H9 (cell line): ENCODE results near the gene YES1. TPM values are rescaled to one million over a fixed set of nuclear protein-coding genes. Genes with fewer than 3 reads are reported as not detected.

Source experiments
- DNase-seq: peaks from one replicate; pipeline ENCODE4 v3.0.0-alpha.2; 2017
- H2AFZ ChIP-seq: one replicate; pipeline ENCODE4 v1.6.1; 2013; ENCODE audit warnings: mild to moderate bottlenecking, low read length, control low read depth, moderate library complexity
- H2AK5ac ChIP-seq: 2 replicates; pipeline ENCODE4 v1.6.1; 2013; ENCODE audit warnings: low read length, control low read depth, mixed read lengths; ENCODE audit not compliant: insufficient read length
- H2BK120ac ChIP-seq: one replicate; pipeline ENCODE4 v1.6.1; 2013; ENCODE audit warnings: low read depth, mild to moderate bottlenecking, low read length, control low read depth, inconsistent platforms; ENCODE audit not compliant: poor library complexity, severe bottlenecking
- H2BK12ac ChIP-seq: 2 replicates; pipeline ENCODE4 v1.6.1; 2013; ENCODE audit warnings: low read length, control low read depth, mixed read lengths, low read depth; ENCODE audit not compliant: insufficient read length
- H2BK15ac ChIP-seq: 2 replicates; pipeline ENCODE4 v1.6.1; 2013; ENCODE audit warnings: low read depth, low read length, control low read depth
- H2BK20ac ChIP-seq: one replicate; pipeline ENCODE4 v1.6.1; 2013; ENCODE audit warnings: low read depth, mild to moderate bottlenecking, low read length, control low read depth, inconsistent platforms; ENCODE audit not compliant: poor library complexity, severe bottlenecking
- H2BK5ac ChIP-seq: 2 replicates; pipeline ENCODE4 v1.6.1; 2013; ENCODE audit warnings: low read length, control low read depth, mixed read lengths; ENCODE audit not compliant: insufficient read length
- H3K14ac ChIP-seq: 2 replicates; pipeline ENCODE4 v1.6.1; 2013; ENCODE audit warnings: low read length, control low read depth; ENCODE audit not compliant: insufficient read depth
- H3K18ac ChIP-seq: 2 replicates; pipeline ENCODE4 v1.6.1; 2013; ENCODE audit warnings: low read depth, mild to moderate bottlenecking, mixed read lengths, low read length, control low read depth; ENCODE audit not compliant: insufficient read length
- H3K23ac ChIP-seq: 2 replicates; pipeline ENCODE4 v1.6.1; 2013; ENCODE audit warnings: low read length, control low read depth, mixed read lengths, low read depth; ENCODE audit not compliant: insufficient read length
- H3K23me2 ChIP-seq: 2 replicates; pipeline ENCODE4 v1.6.1; 2013; ENCODE audit warnings: low read depth, mild to moderate bottlenecking, mixed read lengths, low read length, control low read depth; ENCODE audit not compliant: insufficient read length, poor library complexity, severe bottlenecking
- H3K27ac ChIP-seq: 2 replicates; pipeline ENCODE4 v1.5.1; 2013; ENCODE audit warnings: low read length, control low read depth, mixed read lengths, low read depth; ENCODE audit not compliant: insufficient read length
- H3K27me3 ChIP-seq: 2 replicates; pipeline ENCODE4 v1.6.1; 2013; ENCODE audit warnings: low read length, control low read depth, inconsistent platforms; ENCODE audit not compliant: insufficient read depth
- H3K4ac ChIP-seq: 2 replicates; pipeline ENCODE4 v1.6.1; 2013; ENCODE audit warnings: low read depth, mild to moderate bottlenecking, control low read depth, inconsistent platforms, low read length, moderate library complexity
- H3K4me1 ChIP-seq: 2 replicates; pipeline ENCODE4 v1.6.1; 2013; ENCODE audit warnings: low read length, control low read depth, inconsistent platforms; ENCODE audit not compliant: insufficient read depth
- H3K4me2 ChIP-seq: 2 replicates; pipeline ENCODE4 v1.6.1; 2013; ENCODE audit warnings: low read length, control low read depth, mixed read lengths; ENCODE audit not compliant: insufficient read length, insufficient read depth
- H3K56ac ChIP-seq: 2 replicates; pipeline ENCODE4 v1.6.1; 2013; ENCODE audit warnings: low read depth, mild to moderate bottlenecking, mixed read lengths, low read length, control low read depth; ENCODE audit not compliant: insufficient read length
- H3K79me1 ChIP-seq: 2 replicates; pipeline ENCODE4 v1.6.1; 2013; ENCODE audit warnings: low read depth, mild to moderate bottlenecking, moderate library complexity, low read length, control low read depth, inconsistent platforms; ENCODE audit not compliant: insufficient read depth, poor library complexity, severe bottlenecking
- H3K79me2 ChIP-seq: 2 replicates; pipeline ENCODE4 v1.6.1; 2013; ENCODE audit warnings: low read length, control low read depth, inconsistent platforms; ENCODE audit not compliant: insufficient read depth
- H3K9ac ChIP-seq: 2 replicates; pipeline ENCODE4 v1.6.1; 2013; ENCODE audit warnings: low read length, control low read depth, mixed read lengths; ENCODE audit not compliant: insufficient read length; ENCODE audit errors: extremely low read depth
- H3K9me3 ChIP-seq: one replicate; pipeline ENCODE4 v1.6.1; 2013; ENCODE audit warnings: low read depth, low read length, inconsistent platforms; ENCODE audit not compliant: control insufficient read depth
- H3T11ph ChIP-seq: one replicate; pipeline ENCODE4 v1.6.1; 2013; ENCODE audit warnings: mild to moderate bottlenecking, low read length, control low read depth, inconsistent platforms
- H4K20me1 ChIP-seq: one replicate; pipeline ENCODE4 v1.6.1; 2013; ENCODE audit not compliant: control insufficient read depth, insufficient read length, insufficient read depth
- H4K5ac ChIP-seq: 2 replicates; pipeline ENCODE4 v1.6.1; 2013; ENCODE audit warnings: low read depth, mild to moderate bottlenecking, mixed read lengths, low read length, control low read depth; ENCODE audit not compliant: insufficient read length
- H4K8ac ChIP-seq: replicated peaks from 2 replicates; pipeline ENCODE4 v1.6.1; 2013; ENCODE audit warnings: low read length, control low read depth, mixed read lengths, low read depth; ENCODE audit not compliant: insufficient read length
- H4K91ac ChIP-seq: 2 replicates; pipeline ENCODE4 v1.6.1; 2013; ENCODE audit warnings: low read depth, mild to moderate bottlenecking, moderate library complexity, mixed read lengths, low read length, control low read depth; ENCODE audit not compliant: insufficient read length
- H3K27ac Mint-ChIP-seq, 3 experiments: 2 replicates in 2 of 3; 3 replicates in 1 of 3; pipeline ENCODE4 v1.8.0; 2020 to 2021; ENCODE audit warnings: mixed read lengths in 3 of 3, mild to moderate bottlenecking in 1 of 3, moderate library complexity in 1 of 3
- H3K27me3 Mint-ChIP-seq: 2 replicates; pipeline ENCODE4 v1.8.0; 2021; ENCODE audit warnings: low read depth, mild to moderate bottlenecking, moderate library complexity, mixed read lengths
- H3K36me3 Mint-ChIP-seq, 3 experiments: 2 replicates in 2 of 3; 3 replicates in 1 of 3; pipeline ENCODE4 v1.8.0; 2020 to 2021; ENCODE audit warnings: low read depth in 3 of 3, mixed read lengths in 3 of 3; ENCODE audit not compliant: insufficient read depth in 1 of 3
- H3K4me1 Mint-ChIP-seq, 2 experiments: 2 replicates each; pipeline ENCODE4 v1.8.0; 2020; ENCODE audit warnings: mixed read lengths in 2 of 2
- H3K4me3 Mint-ChIP-seq, 2 experiments: 2 replicates in 1 of 2; 3 replicates in 1 of 2; pipeline ENCODE4 v1.8.0; 2020 to 2021; ENCODE audit warnings: mild to moderate bottlenecking in 2 of 2, mixed read lengths in 2 of 2, moderate library complexity in 1 of 2
- H3K9me3 Mint-ChIP-seq, 2 experiments: 2 replicates in 1 of 2; 3 replicates in 1 of 2; pipeline ENCODE4 v1.8.0; 2020; ENCODE audit warnings: mild to moderate bottlenecking in 2 of 2, mixed read lengths in 2 of 2, moderate library complexity in 1 of 2
- CTCF ChIP-seq: fragments of 200-600 bp; sonication (generic); conservative IDR thresholded peaks from 3 replicates; pipeline ENCODE4 v1.8.0; 2021; ENCODE audit warnings: antibody characterized with exemption, mild to moderate bottlenecking
- WGBS: extraction: QIAGEN DNeasy Blood & Tissue Kit; methylation state at CpG from one replicate; pipeline ENCODE4 v1.1.7; 2013; ENCODE audit warnings: missing lambda C conversion rate, low lambda C conversion rate, mixed read lengths; ENCODE audit not compliant: insufficient read length; ENCODE audit errors: extremely low coverage; 5-methylcytosine and 5-hydroxymethylcytosine counted together
- total RNA-seq: library from RNA; stranded (reverse); gene quantifications from 2 replicates; pipeline ENCODE4 v1.2.1, GENCODE V29; 2021

YES1 gene
- total RNA-seq, 1 experiment from 2014 or later: 86.9 TPM

- Histone ChIP-seq H3T11ph (no peak overlapping the region), H3K9ac (no peak overlapping the region), H3K4me1 (no peaks in the 10 kb centered on the region), H2BK5ac (no peak overlapping the region), H2BK120ac (no peak overlapping the region), H2BK15ac (no peak overlapping the region), H3K23me2 (no peaks in the 10 kb centered on the region), H3K27ac (no peak overlapping the region), H3K27me3 (no peaks in the 10 kb centered on the region), H3K56ac (no peak overlapping the region), H4K8ac (no peak overlapping the region), H3K14ac (no peak overlapping the region), H3K79me2 (peaks cover 3% of the 10 kb centered on the region; the same call in 1 of the 2 replicates), H3K18ac (no peak overlapping the region), H2BK20ac (no peak overlapping the region), H4K91ac (no peak overlapping the region), H4K5ac (no peak overlapping the region), H3K9me3 (no peaks in the 10 kb centered on the region), H2AK5ac (no peak overlapping the region), H3K4ac (no peak overlapping the region), H3K79me1 (no peaks in the 10 kb centered on the region), H4K20me1 (no peaks in the 10 kb centered on the region), H2AFZ (no peak overlapping the region), H3K4me2 (no peak overlapping the region), H2BK12ac (no peak overlapping the region), H3K23ac (no peak overlapping the region)
- H3K9me3 Mint-ChIP-seq: no peaks in the 10 kb centered on the region
- no peak overlapping the region for H3K4me3 Mint-ChIP-seq
- H3K4me1 Mint-ChIP-seq: 0 out of 4 replicates have a peak, but pooled peaks cover 0 to 3% of the 10 kb centered on the region in 2 experiments
- WGBS: no CpG with 5 or more reads among the region's 12 CpGs
- TF ChIP-seq CTCF: no peak
- H3K36me3 Mint-ChIP-seq: no peaks in the 10 kb centered on the region
- no peak for DNase-seq
- no peaks in the 10 kb centered on the region for H3K27me3 Mint-ChIP-seq
- H3K27ac Mint-ChIP-seq: no peak overlapping the region
Observed at GRCh38 chr18:767084-767882, 44.8 kb downstream of the YES1 start.
